Measurements from ENCODE around the gene DOCK4. TPM values are rescaled to one million over a fixed set of nuclear protein-coding genes. Genes with fewer than 3 reads are reported as not detected.

The DOCK4 gene
- total RNA-seq, 1 experiment from 2014 or later = 31.4 TPM

GRCh38 chr7:112212571-112212970 is 6.4 kb upstream of the DOCK4 start:
- DNase-seq (ENCODE audit: unreplicated experiment) = no peak
- Mint-ChIP-seq H3K4me1 (ENCODE audit: insufficient read depth, unreplicated experiment) (peaks cover 9% of the 10 kb centered on the region), H3K4me3 (ENCODE audit: unreplicated experiment) (no peak overlapping the region), H3K27ac (ENCODE audit: low read depth, unreplicated experiment) (no peak overlapping the region), H3K27me3 (ENCODE audit: insufficient read depth, unreplicated experiment) (no peaks in the 10 kb centered on the region), H3K9me3 (ENCODE audit: unreplicated experiment) (no peaks in the 10 kb centered on the region), H3K36me3 (ENCODE audit: insufficient read depth, unreplicated experiment) (no peaks in the 10 kb centered on the region)
- TF ChIP-seq CTCF (IDR thresholded peaks at IDR 0.05; ENCODE audit: unreplicated experiment) = no peak
- CTCF ChIA-PET = no interaction called here
- POLR2A ChIA-PET = interaction anchor here (1.8 kb wide), 1 partner anchor 8 kb away, joined by 4 read pairs; no protein-coding TSS in a partner anchor
- BruUV-seq (replicated peaks) = no TSS peak
- intact Hi-C loops (cut with micrococcal nuclease) = no loop called here

- Mint-ChIP-seq H3K4me3 (ENCODE audit: unreplicated experiment) (no peak overlapping the region), H3K36me3 (ENCODE audit: insufficient read depth, unreplicated experiment) (no peaks in the 10 kb centered on the region), H3K27ac (ENCODE audit: low read depth, unreplicated experiment) (peak overlapping the region; percentile 37), H3K9me3 (ENCODE audit: unreplicated experiment) (no peaks in the 10 kb centered on the region), H3K27me3 (ENCODE audit: insufficient read depth, unreplicated experiment) (no peaks in the 10 kb centered on the region), H3K4me1 (ENCODE audit: insufficient read depth, unreplicated experiment) (peaks cover 9% of the 10 kb centered on the region)
- DNase-seq (ENCODE audit: unreplicated experiment) = no peak
- ChIA-PET CTCF (interaction anchor here (0.7 kb wide), 2 partner anchors 15 to 467 kb away, joined by 3 read pairs; no protein-coding TSS in a partner anchor), POLR2A (no interaction called here)
- intact Hi-C loops (cut with micrococcal nuclease) = no loop called here
- no peak for TF ChIP-seq CTCF (IDR thresholded peaks at IDR 0.05; ENCODE audit: unreplicated experiment)
- BruUV-seq (replicated peaks) = no TSS peak
Measured at GRCh38 chr7:112211348-112211907, 5.2 kb upstream of the DOCK4 start.

GRCh38 chr7:112207765-112208164 is 1.6 kb upstream of the DOCK4 start:
- Mint-ChIP-seq H3K36me3 (ENCODE audit: insufficient read depth, unreplicated experiment) (no peaks in the 10 kb centered on the region), H3K4me1 (ENCODE audit: insufficient read depth, unreplicated experiment) (peaks cover 19% of the 10 kb centered on the region), H3K4me3 (ENCODE audit: unreplicated experiment) (peak overlapping the region; percentile 91), H3K27me3 (ENCODE audit: insufficient read depth, unreplicated experiment) (no peaks in the 10 kb centered on the region), H3K9me3 (ENCODE audit: unreplicated experiment) (no peaks in the 10 kb centered on the region), H3K27ac (ENCODE audit: low read depth, unreplicated experiment) (peak overlapping the region; percentile 95)
- POLR2A ChIA-PET = interaction anchor here (4.2 to 7.0 kb wide), 2 partner anchors 243 to 253 kb away, joined by 22 to 126 read pairs; partner anchors contain the start of gene IFRD1
- no peak for TF ChIP-seq CTCF (IDR thresholded peaks at IDR 0.05; ENCODE audit: unreplicated experiment)
- BruUV-seq (replicated peaks) = no TSS peak
- no peak for DNase-seq (ENCODE audit: unreplicated experiment)
- CTCF ChIA-PET = interaction anchor here (0.7 to 1.5 kb wide), 2 partner anchors 245 to 280 kb away, joined by 3 to 7 read pairs; no protein-coding TSS in a partner anchor
- intact Hi-C loops (cut with micrococcal nuclease) = loop anchor here (2.0 to 5.0 kb wide), 2 partner anchors 185 to 207 kb away; no protein-coding TSS in a partner anchor

- BruUV-seq (replicated peaks) = TSS peak; percentile 52
- peak overlapping the region; percentile 95 for H3K27ac Mint-ChIP-seq (ENCODE audit: low read depth, unreplicated experiment)
- H3K4me1 Mint-ChIP-seq (ENCODE audit: insufficient read depth, unreplicated experiment) = peaks cover 23% of the 10 kb centered on the region
- no peak for TF ChIP-seq CTCF (IDR thresholded peaks at IDR 0.05; ENCODE audit: unreplicated experiment)
- intact Hi-C loops (cut with micrococcal nuclease) = loop anchor here (1.0 to 5.0 kb wide), 4 partner anchors 127 to 208 kb away; no protein-coding TSS in a partner anchor
- ChIA-PET CTCF (interaction anchor here (0.6 to 1.5 kb wide), 5 partner anchors 29 to 279 kb away, joined by 3 to 7 read pairs (median 3); no protein-coding TSS in a partner anchor), POLR2A (interaction anchor here (0.7 to 7.0 kb wide), 17 partner anchors 9 to 1726 kb away, joined by 3 to 126 read pairs (median 5); partner anchors contain the start of gene IFRD1)
- no peaks in the 10 kb centered on the region for H3K36me3 Mint-ChIP-seq (ENCODE audit: insufficient read depth, unreplicated experiment)
- no peaks in the 10 kb centered on the region for H3K27me3 Mint-ChIP-seq (ENCODE audit: insufficient read depth, unreplicated experiment)
- no peaks in the 10 kb centered on the region for H3K9me3 Mint-ChIP-seq (ENCODE audit: unreplicated experiment)
- DNase-seq (ENCODE audit: unreplicated experiment) = peak; percentile 14
- peak overlapping the region; percentile 91 for H3K4me3 Mint-ChIP-seq (ENCODE audit: unreplicated experiment)
Measured at GRCh38 chr7:112206991-112207592, 893 bp upstream of the DOCK4 start.

Measured in MCF 10A (cell line).